GM12878 (cell line): ENCODE data around the gene KRT14. TPM values are rescaled to one million over a fixed set of nuclear protein-coding genes. Genes with fewer than 3 reads are reported as not detected.

Experiments used
- ATAC-seq: fragments of 200-7000 bp; cut with Tn5 transposase; 3 replicates; pipeline ENCODE4 v1.9.1; 2020; ENCODE audit warnings: mild to moderate bottlenecking, moderate library complexity
- BruUV-seq: library from RNA; stranded (reverse); fragments of 400-500 nt; replicated peaks from 2 replicates; lab custom pipeline; 2021; lab: Mats Ljungman, UMichigan
- CTCF ChIA-PET: fragments of 300-600 bp; sonication (Branson Sonifier 250); formaldehyde crosslinking; extraction: SDS; loops from one replicate; lab custom pipeline; 2021; ENCODE audit warnings: inconsistent platforms; lab: Yijun Ruan, JAX
- POLR2A ChIA-PET: fragments of 350-600 bp; formaldehyde crosslinking; extraction: SDS; loops from one replicate; lab custom pipeline; 2021; ENCODE audit warnings: inconsistent platforms; lab: Charles Lee
- RAD21 ChIA-PET: fragments of 300-600 bp; sonication (Branson Sonifier 250); formaldehyde crosslinking; loops from one replicate; lab custom pipeline; 2023; ENCODE audit warnings: antibody characterized with exemption; ENCODE audit not compliant: unreplicated experiment; lab: Charles Lee
- SMC1A ChIA-PET: fragments of 300-600 bp; sonication (Branson Sonifier 250); formaldehyde crosslinking; loops from one replicate; lab custom pipeline; 2023; ENCODE audit not compliant: unreplicated experiment, uncharacterized antibody; lab: Charles Lee
- DNase-seq: peaks from one replicate; pipeline ENCODE4 v3.0.0-alpha.2; 2011; ENCODE audit warnings: low read depth, low spot score
- FAIRE-seq: peaks from 3 replicates; lab custom pipeline; 2011; peaks lifted over from hg19 to GRCh38; lab: Jason Lieb, UNC
- H2AFZ ChIP-seq: 2 replicates; pipeline ENCODE4 v1.6.0; 2011; ENCODE audit warnings: low read depth, low read length, control low read depth; ENCODE audit not compliant: control insufficient read depth
- H3K27ac ChIP-seq: 2 replicates; pipeline ENCODE4 v1.5.1; 2011; ENCODE audit warnings: control low read depth; ENCODE audit not compliant: control insufficient read depth, insufficient read depth
- H3K27me3 ChIP-seq, 2 experiments: replicated peaks in 1 of 2; 2 replicates each; pipeline versions ENCODE4 v1.6.0 to v1.6.1; 2011; ENCODE audit warnings: low read length in 1 of 2; ENCODE audit not compliant: control insufficient read depth in 2 of 2, insufficient read depth in 2 of 2
- H3K36me3 ChIP-seq, 2 experiments: 2 replicates each; pipeline ENCODE4 v1.5.1; 2011; ENCODE audit warnings: low read length in 1 of 2; ENCODE audit not compliant: control insufficient read depth in 2 of 2, insufficient read depth in 2 of 2
- H3K4me1 ChIP-seq: 2 replicates; pipeline ENCODE4 v1.6.1; 2011; ENCODE audit warnings: mild to moderate bottlenecking, low read length, moderate library complexity, mixed read lengths; ENCODE audit not compliant: control insufficient read depth, insufficient read depth
- H3K4me2 ChIP-seq: 2 replicates; pipeline ENCODE4 v1.6.0; 2011; ENCODE audit warnings: control low read depth; ENCODE audit not compliant: control insufficient read depth, insufficient read depth
- H3K4me3 ChIP-seq: fragments of 200-600 bp; sonication (generic); 2 replicates; pipeline ENCODE4 v1.5.1; 2016
- H3K79me2 ChIP-seq: 2 replicates; pipeline ENCODE4 v1.6.0; 2011; ENCODE audit warnings: low read length; ENCODE audit not compliant: control insufficient read depth, insufficient read depth
- H3K9ac ChIP-seq: 2 replicates; pipeline ENCODE4 v1.8.0; 2011; ENCODE audit warnings: low read length, control low read depth, mixed read lengths; ENCODE audit not compliant: control insufficient read depth, insufficient read depth
- H3K9me3 ChIP-seq: replicated peaks from 3 replicates; pipeline ENCODE4 v1.5.1; 2011; ENCODE audit warnings: mild to moderate bottlenecking, low read length; ENCODE audit not compliant: control insufficient read depth, insufficient read depth
- H4K20me1 ChIP-seq: 2 replicates; pipeline ENCODE4 v1.6.0; 2011; ENCODE audit not compliant: control insufficient read depth, insufficient read depth
- FOS ChIP-seq: IDR thresholded peaks from 3 replicates; pipeline ENCODE4 v1.6.1; 2011; ENCODE audit warnings: borderline replicate concordance; ENCODE audit not compliant: insufficient read length; ENCODE audit errors: extremely low read depth
- MEF2B ChIP-seq: fragments of 450-650 bp; IDR thresholded peaks from 2 replicates; pipeline ENCODE4 v1.6.1; 2018; ENCODE audit warnings: mild to moderate bottlenecking, moderate library complexity; ENCODE audit not compliant: partially characterized antibody, poor library complexity, severe bottlenecking
- ZZZ3 ChIP-seq: IDR thresholded peaks from 2 replicates; pipeline ENCODE4 v1.6.1; 2011; ENCODE audit warnings: low read depth; ENCODE audit not compliant: control insufficient read depth, insufficient read length
- WGBS: methylation state at CpG from one replicate; pipeline ENCODE4 v1.1.6; 2016; ENCODE audit warnings: low lambda C conversion rate; ENCODE audit not compliant: insufficient replicate concordance, insufficient coverage; ENCODE audit errors: missing lambda C conversion rate; 5-methylcytosine and 5-hydroxymethylcytosine counted together
- in situ Hi-C: fragments of 300-500 bp; cut with MboI; formaldehyde crosslinking; loops from 9 replicates; pipeline ENCODE4 v1.14.3; 2018; ENCODE audit warnings: mixed read lengths
- intact Hi-C: fragments of 100-400 bp; cut with micrococcal nuclease; formaldehyde crosslinking; loops from one replicate; pipeline ENCODE4 v1.14.2; 2022; ENCODE audit not compliant: unreplicated experiment
- polyA plus RNA-seq, 11 experiments: library from polyadenylated mRNA; depleted of rRNA in 4 of 11; unstranded in 6 of 11; stranded (reverse) in 5 of 11; fragments of >200 nt; fragmentation: Nextera tagmentation in 4 of 11; fragmentation: Illumina TruSeq in 1 of 11; extraction: Ambion mirVana in 4 of 11; extraction: Trizol in 1 of 11; gene quantifications; 1 replicate in 1 of 11; 2 replicates in 10 of 11; pipeline versions ENCODE4 v1.2.1 to v1.2.3, GENCODE V29; 2011 to 2016; ENCODE audit warnings: inconsistent platforms in 2 of 11, missing spikeins in 2 of 11, low read depth in 1 of 11
- total RNA-seq, 4 experiments: library from RNA; depleted of rRNA in 3 of 4; stranded (reverse); fragments of >200 nt in 3 of 4; fragmentation: Illumina TruSeq in 1 of 4; extraction: Trizol in 1 of 4; gene quantifications; 2 replicates each; pipeline versions ENCODE4 v1.2.1 to v1.2.3, GENCODE V29; 2013 to 2021
- TF ChIP-seq, protein P1 (sequence below): fragments of 450-650 bp; IDR thresholded peaks from 2 replicates; pipeline ENCODE4 v1.6.1; 2017; ENCODE audit warnings: mild to moderate bottlenecking, low read depth, inconsistent platforms; ENCODE audit not compliant: poor library complexity, severe bottlenecking
- TF ChIP-seq, protein P2 (sequence below): fragments of 450-650 bp; formaldehyde crosslinking; IDR thresholded peaks from 2 replicates; pipeline ENCODE4 v1.5.0; 2022; ENCODE audit warnings: mild to moderate bottlenecking, missing genetic modification characterization

The KRT14 gene
- total and polyA plus RNA-seq, 10 of the 15 experiments (the other 5 are each of a cell fraction or from before 2014, with no cell fraction given): 1.5 TPM; not detected in 9

DNA sequence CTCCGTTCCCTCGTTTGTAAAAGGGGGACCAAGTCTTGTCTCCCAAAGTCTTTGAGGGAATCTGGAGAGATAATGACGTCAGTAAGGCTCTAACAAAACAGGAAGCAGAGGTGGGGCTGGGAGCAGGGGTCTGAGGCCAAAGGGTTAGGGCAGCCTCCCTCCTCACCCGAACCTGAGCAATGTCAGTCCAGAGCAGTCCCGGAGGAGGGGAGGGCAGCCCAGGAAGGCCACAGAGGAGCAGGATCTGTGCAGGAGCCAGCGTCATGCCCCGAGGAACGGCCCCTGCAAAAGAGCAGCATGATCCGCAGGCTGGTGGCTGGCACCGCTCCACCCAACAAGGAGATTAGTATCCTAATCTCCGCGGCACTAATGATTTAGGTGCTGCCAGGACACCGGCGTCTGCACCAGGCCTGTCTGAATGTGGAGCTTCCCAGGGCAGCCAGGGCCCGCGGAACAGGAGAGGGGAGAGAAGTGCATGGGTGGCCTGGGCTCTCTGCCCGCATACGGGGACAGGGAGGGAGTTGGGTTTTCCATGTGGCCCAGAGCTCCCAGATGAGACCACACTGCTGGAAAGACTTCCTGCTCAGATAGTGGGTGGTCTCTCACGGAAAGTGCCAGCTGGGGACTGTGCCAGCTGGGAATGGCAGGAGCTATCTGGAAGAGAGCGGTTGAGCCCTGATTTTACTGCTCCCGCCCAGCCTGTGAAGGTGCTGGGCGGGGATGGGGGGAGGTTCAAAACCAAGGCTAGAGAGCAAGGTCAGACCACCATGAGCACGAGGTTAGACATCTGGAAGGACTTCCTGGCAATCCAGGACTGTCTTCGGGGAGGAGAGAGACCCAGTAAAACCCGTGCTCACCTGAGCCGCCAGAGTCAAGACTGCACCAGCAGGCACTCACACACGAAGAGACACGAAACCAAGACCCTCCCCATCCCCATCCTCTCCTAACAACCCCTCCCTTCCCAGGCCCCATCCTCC lies 48.7 kb upstream of the KRT14 start:
- FAIRE-seq: no peak

More for the DNA sequence above, 48.7 kb upstream of the KRT14 start:
- DNase-seq: no peak
- CTCF ChIA-PET: no interaction called here
- H3K9me3 ChIP-seq: no peaks in the 10 kb centered on the region
- H2AFZ ChIP-seq: no peak overlapping the region
- intact Hi-C loops (no loop called here), in situ Hi-C loops (no loop called here)
- H3K4me2 ChIP-seq: no peak overlapping the region
- no peak overlapping the region for H3K27ac ChIP-seq
- no peak for TF ChIP-seq ZZZ3
- TF ChIP-seq MEF2B: no peak
- TF ChIP-seq, protein P1, sequence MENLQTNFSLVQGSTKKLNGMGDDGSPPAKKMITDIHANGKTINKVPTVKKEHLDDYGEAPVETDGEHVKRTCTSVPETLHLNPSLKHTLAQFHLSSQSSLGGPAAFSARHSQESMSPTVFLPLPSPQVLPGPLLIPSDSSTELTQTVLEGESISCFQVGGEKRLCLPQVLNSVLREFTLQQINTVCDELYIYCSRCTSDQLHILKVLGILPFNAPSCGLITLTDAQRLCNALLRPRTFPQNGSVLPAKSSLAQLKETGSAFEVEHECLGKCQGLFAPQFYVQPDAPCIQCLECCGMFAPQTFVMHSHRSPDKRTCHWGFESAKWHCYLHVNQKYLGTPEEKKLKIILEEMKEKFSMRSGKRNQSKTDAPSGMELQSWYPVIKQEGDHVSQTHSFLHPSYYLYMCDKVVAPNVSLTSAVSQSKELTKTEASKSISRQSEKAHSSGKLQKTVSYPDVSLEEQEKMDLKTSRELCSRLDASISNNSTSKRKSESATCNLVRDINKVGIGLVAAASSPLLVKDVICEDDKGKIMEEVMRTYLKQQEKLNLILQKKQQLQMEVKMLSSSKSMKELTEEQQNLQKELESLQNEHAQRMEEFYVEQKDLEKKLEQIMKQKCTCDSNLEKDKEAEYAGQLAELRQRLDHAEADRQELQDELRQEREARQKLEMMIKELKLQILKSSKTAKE: no peak
- TF ChIP-seq, protein P2, sequence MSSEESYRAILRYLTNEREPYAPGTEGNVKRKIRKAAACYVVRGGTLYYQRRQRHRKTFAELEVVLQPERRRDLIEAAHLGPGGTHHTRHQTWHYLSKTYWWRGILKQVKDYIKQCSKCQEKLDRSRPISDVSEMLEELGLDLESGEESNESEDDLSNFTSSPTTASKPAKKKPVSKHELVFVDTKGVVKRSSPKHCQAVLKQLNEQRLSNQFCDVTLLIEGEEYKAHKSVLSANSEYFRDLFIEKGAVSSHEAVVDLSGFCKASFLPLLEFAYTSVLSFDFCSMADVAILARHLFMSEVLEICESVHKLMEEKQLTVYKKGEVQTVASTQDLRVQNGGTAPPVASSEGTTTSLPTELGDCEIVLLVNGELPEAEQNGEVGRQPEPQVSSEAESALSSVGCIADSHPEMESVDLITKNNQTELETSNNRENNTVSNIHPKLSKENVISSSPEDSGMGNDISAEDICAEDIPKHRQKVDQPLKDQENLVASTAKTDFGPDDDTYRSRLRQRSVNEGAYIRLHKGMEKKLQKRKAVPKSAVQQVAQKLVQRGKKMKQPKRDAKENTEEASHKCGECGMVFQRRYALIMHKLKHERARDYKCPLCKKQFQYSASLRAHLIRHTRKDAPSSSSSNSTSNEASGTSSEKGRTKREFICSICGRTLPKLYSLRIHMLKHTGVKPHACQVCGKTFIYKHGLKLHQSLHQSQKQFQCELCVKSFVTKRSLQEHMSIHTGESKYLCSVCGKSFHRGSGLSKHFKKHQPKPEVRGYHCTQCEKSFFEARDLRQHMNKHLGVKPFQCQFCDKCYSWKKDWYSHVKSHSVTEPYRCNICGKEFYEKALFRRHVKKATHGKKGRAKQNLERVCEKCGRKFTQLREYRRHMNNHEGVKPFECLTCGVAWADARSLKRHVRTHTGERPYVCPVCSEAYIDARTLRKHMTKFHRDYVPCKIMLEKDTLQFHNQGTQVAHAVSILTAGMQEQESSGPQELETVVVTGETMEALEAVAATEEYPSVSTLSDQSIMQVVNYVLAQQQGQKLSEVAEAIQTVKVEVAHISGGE: no peak
- no peak for TF ChIP-seq FOS
- TF ChIP-seq, all 136 proteins: peak for 0
- no TSS peak for BruUV-seq
- H3K9ac ChIP-seq: no peak overlapping the region
- no peaks in the 10 kb centered on the region for H3K36me3 ChIP-seq
- no peaks in the 10 kb centered on the region for H3K79me2 ChIP-seq
- no peak overlapping the region for H3K4me3 ChIP-seq
- H4K20me1 ChIP-seq: no peaks in the 10 kb centered on the region
- ChIA-PET SMC1A (no interaction called here), RAD21 (no interaction called here), POLR2A (no interaction called here)
- H3K27me3 ChIP-seq: no peaks in the 10 kb centered on the region; a peak in 1 of 4 replicates
- no peaks in the 10 kb centered on the region for H3K4me1 ChIP-seq
- no peak for ATAC-seq
- 49% methylated on average over 28 of the region's 28 CpGs for WGBS
